ENCODE data around the gene ABR.

ABR gene

DNA sequence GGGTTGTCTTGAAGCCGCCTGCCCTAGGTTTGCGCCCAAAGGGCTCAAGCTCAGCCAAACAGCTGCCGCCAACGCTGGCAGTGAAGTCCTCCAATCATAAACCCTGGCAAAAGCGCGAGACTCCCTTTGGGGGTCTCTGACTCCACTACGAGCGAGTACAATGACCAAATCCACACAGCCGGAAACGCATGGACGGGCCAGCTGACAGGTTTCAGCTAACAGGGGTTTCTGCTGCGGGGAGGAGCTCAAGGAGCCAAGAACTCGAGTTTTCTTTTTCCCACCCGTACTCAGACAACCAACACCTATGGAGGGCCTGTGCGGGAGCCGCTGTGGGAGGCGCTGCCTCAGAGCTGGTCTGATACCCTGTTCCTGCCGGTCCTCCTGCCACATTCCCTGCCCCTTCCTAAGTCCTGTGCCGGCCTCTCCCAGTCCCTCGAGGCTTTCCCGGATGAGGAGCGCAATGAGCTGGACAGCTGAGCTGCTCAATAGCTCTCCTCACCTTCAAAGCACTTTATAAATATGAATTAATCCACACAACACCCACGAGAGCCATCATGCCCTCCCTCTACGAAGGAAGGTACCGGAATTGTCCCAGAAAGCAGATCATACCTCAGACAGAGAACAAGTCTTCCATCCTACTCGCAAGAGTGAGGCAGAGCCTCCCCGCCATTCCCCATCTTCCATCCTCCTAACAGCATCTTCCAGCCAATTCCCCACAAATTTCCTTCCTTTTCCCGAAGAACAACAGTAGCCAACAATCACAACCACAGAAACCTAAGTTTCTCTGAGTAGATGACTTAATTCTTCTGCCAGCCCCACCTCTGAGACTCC is 6.1 kb downstream of the ABR start:
- Histone ChIP-seq H3K79me2 (ENCODE audit: insufficient read depth, low read depth) (no peaks in the 10 kb centered on the region), H3K4me2 (no peak overlapping the region), H3K36me3 (ENCODE audit: insufficient read depth) (no peaks in the 10 kb centered on the region), H3K4me3 (IDR thresholded peaks at IDR 0.05; ENCODE audit: insufficient read depth, low read depth, low read length) (no peak overlapping the region), H3K9ac (no peak overlapping the region), H4K20me1 (ENCODE audit: insufficient read depth) (no peaks in the 10 kb centered on the region), H3K4me1 (ENCODE audit: low read depth, poor library complexity, severe bottlenecking) (no peaks in the 10 kb centered on the region), H2AFZ (ENCODE audit: low read depth) (no peak overlapping the region), H3K27ac (no peak overlapping the region), H3K27me3 (ENCODE audit: insufficient read depth, low read depth) (peaks cover 8% of the 10 kb centered on the region)
- TF ChIP-seq, protein P1, sequence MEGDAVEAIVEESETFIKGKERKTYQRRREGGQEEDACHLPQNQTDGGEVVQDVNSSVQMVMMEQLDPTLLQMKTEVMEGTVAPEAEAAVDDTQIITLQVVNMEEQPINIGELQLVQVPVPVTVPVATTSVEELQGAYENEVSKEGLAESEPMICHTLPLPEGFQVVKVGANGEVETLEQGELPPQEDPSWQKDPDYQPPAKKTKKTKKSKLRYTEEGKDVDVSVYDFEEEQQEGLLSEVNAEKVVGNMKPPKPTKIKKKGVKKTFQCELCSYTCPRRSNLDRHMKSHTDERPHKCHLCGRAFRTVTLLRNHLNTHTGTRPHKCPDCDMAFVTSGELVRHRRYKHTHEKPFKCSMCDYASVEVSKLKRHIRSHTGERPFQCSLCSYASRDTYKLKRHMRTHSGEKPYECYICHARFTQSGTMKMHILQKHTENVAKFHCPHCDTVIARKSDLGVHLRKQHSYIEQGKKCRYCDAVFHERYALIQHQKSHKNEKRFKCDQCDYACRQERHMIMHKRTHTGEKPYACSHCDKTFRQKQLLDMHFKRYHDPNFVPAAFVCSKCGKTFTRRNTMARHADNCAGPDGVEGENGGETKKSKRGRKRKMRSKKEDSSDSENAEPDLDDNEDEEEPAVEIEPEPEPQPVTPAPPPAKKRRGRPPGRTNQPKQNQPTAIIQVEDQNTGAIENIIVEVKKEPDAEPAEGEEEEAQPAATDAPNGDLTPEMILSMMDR (conservative IDR thresholded peaks at IDR 0.05; ENCODE audit: low read depth, low read length) = no peak

- Histone ChIP-seq H2AFZ (ENCODE audit: low read depth) (no peak overlapping the region), H4K20me1 (ENCODE audit: insufficient read depth) (no peaks in the 10 kb centered on the region), H3K27ac (no peak overlapping the region), H3K4me1 (ENCODE audit: low read depth, poor library complexity, severe bottlenecking) (no peaks in the 10 kb centered on the region), H3K27me3 (ENCODE audit: insufficient read depth, low read depth) (peaks cover 8% of the 10 kb centered on the region; the same call in 1 of the 2 replicates), H3K79me2 (ENCODE audit: insufficient read depth, low read depth) (no peaks in the 10 kb centered on the region), H3K4me3 (IDR thresholded peaks at IDR 0.05; ENCODE audit: insufficient read depth, low read depth, low read length) (no peak overlapping the region), H3K9ac (no peak overlapping the region), H3K36me3 (ENCODE audit: insufficient read depth) (no peaks in the 10 kb centered on the region), H3K4me2 (no peak overlapping the region)
- TF ChIP-seq, protein P1 (conservative IDR thresholded peaks at IDR 0.05; ENCODE audit: low read depth, low read length) = no peak
These were observed 7.8 kb downstream of the ABR start for GRCh38 chr17:1171953-1172352.

GRCh38 chr17:1170739-1171138 is 9.0 kb downstream of the ABR start:
- Histone ChIP-seq H3K9ac (no peak overlapping the region), H3K36me3 (ENCODE audit: insufficient read depth) (no peaks in the 10 kb centered on the region), H3K4me2 (no peak overlapping the region), H3K27ac (no peak overlapping the region), H3K4me1 (ENCODE audit: low read depth, poor library complexity, severe bottlenecking) (no peaks in the 10 kb centered on the region), H4K20me1 (ENCODE audit: insufficient read depth) (no peaks in the 10 kb centered on the region), H2AFZ (ENCODE audit: low read depth) (no peak overlapping the region), H3K27me3 (ENCODE audit: insufficient read depth, low read depth) (peaks cover 12% of the 10 kb centered on the region; the same call in 1 of the 2 replicates), H3K79me2 (ENCODE audit: insufficient read depth, low read depth) (no peaks in the 10 kb centered on the region), H3K4me3 (IDR thresholded peaks at IDR 0.05; ENCODE audit: insufficient read depth, low read depth, low read length) (no peak overlapping the region)
- TF ChIP-seq, protein P1 (conservative IDR thresholded peaks at IDR 0.05; ENCODE audit: low read depth, low read length) = no peak

GRCh38 chr17:1169929-1170312 is 9.9 kb downstream of the ABR start:
- H3K4me3 ChIP-seq (IDR thresholded peaks at IDR 0.05; ENCODE audit: insufficient read depth, low read depth, low read length) = no peak overlapping the region
- H4K20me1 ChIP-seq (ENCODE audit: insufficient read depth) = no peaks in the 10 kb centered on the region
- no peaks in the 10 kb centered on the region for H3K4me1 ChIP-seq (ENCODE audit: low read depth, poor library complexity, severe bottlenecking)
- no peak overlapping the region for H3K4me2 ChIP-seq
- H3K79me2 ChIP-seq (ENCODE audit: insufficient read depth, low read depth) = no peaks in the 10 kb centered on the region
- peaks cover 14% of the 10 kb centered on the region; the same call in 1 of the 2 replicates for H3K27me3 ChIP-seq (ENCODE audit: insufficient read depth, low read depth)
- H3K36me3 ChIP-seq (ENCODE audit: insufficient read depth) = no peaks in the 10 kb centered on the region
- no peak overlapping the region for H2AFZ ChIP-seq (ENCODE audit: low read depth)
- TF ChIP-seq, protein P1 (conservative IDR thresholded peaks at IDR 0.05; ENCODE audit: low read depth, low read length) = no peak
- H3K27ac ChIP-seq = no peak overlapping the region
- H3K9ac ChIP-seq = no peak overlapping the region
